ENCODE data around the gene WNT3A. TPM values are rescaled to one million over a fixed set of nuclear protein-coding genes. Genes with fewer than 3 reads are reported as not detected.

The WNT3A gene
- polyA plus RNA-seq, 1 experiment: not detected

DNA sequence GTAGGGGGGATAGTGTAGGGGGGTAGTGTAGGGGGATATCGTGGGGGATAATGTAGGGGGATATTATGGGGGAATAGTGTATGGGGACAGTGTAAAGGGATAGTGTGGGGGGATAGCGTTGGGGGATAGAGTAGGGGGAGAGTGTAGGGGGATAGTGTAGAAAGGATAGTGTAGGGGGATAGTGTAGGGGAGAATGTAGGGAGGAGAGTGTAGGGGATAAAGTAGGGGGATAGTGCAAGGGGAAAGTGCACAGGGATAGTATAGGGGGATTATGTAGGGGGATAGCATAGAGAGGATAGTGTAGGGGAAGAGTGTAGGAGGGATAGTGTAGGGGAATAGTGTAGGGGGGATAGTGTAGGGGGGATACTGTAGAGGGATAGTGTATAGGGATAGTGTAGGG, 63.4 kb downstream of the WNT3A start:
- peaks cover 31% of the 10 kb centered on the region for H3K27me3 ChIP-seq (ENCODE audit: control insufficient read depth, insufficient read depth, low read length)
- ChIA-PET POLR2A (no interaction called here), CTCF (no interaction called here)
- H3K27ac ChIP-seq (ENCODE audit: low read depth, low read length): no peak overlapping the region
- no peak overlapping the region for H3K4me3 ChIP-seq (ENCODE audit: low read depth, low read length)
- TF ChIP-seq, protein P1, sequence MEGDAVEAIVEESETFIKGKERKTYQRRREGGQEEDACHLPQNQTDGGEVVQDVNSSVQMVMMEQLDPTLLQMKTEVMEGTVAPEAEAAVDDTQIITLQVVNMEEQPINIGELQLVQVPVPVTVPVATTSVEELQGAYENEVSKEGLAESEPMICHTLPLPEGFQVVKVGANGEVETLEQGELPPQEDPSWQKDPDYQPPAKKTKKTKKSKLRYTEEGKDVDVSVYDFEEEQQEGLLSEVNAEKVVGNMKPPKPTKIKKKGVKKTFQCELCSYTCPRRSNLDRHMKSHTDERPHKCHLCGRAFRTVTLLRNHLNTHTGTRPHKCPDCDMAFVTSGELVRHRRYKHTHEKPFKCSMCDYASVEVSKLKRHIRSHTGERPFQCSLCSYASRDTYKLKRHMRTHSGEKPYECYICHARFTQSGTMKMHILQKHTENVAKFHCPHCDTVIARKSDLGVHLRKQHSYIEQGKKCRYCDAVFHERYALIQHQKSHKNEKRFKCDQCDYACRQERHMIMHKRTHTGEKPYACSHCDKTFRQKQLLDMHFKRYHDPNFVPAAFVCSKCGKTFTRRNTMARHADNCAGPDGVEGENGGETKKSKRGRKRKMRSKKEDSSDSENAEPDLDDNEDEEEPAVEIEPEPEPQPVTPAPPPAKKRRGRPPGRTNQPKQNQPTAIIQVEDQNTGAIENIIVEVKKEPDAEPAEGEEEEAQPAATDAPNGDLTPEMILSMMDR (IDR thresholded peaks at IDR 0.05; ENCODE audit: low read depth, low read length): no peak
- no peak for DNase-seq (ENCODE audit: low read depth, low spot score)
- no peaks in the 10 kb centered on the region for H3K9me3 ChIP-seq (ENCODE audit: control insufficient read depth, insufficient read depth, low read length)

DNA sequence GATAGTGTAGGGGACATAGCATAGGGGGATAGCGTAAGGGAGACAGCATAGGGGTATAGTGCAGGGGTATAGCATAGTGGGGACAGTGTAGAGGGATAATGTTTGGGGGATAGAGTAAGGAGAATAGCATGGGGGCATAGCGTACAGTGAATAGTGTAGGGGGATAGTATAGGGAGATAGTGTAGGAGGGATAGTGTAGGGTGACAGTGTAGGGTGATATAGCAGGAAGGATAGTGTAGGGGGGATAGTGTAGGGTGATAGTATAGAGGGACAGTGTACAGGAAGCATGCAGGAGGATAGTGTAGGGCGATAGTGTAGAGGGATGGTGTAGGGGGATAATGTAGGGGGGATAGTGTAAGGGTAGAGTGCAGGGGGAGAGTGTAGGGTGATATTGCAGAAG, 64.1 kb downstream of the WNT3A start:
- DNase-seq (ENCODE audit: low read depth, low spot score): no peak
- no peak overlapping the region for H3K4me3 ChIP-seq (ENCODE audit: low read depth, low read length)
- H3K9me3 ChIP-seq (ENCODE audit: control insufficient read depth, insufficient read depth, low read length): no peaks in the 10 kb centered on the region
- H3K27me3 ChIP-seq (ENCODE audit: control insufficient read depth, insufficient read depth, low read length): peaks cover 28% of the 10 kb centered on the region
- no peak overlapping the region for H3K27ac ChIP-seq (ENCODE audit: low read depth, low read length)
- TF ChIP-seq, protein P1 (IDR thresholded peaks at IDR 0.05; ENCODE audit: low read depth, low read length): no peak
- ChIA-PET POLR2A (no interaction called here), CTCF (no interaction called here)

- no peak overlapping the region for H3K4me3 ChIP-seq (ENCODE audit: low read depth, low read length)
- CTCF ChIA-PET: no interaction called here
- no peak overlapping the region for H3K27ac ChIP-seq (ENCODE audit: low read depth, low read length)
- no peaks in the 10 kb centered on the region; the same call in 1 of the 2 replicates for H3K9me3 ChIP-seq (ENCODE audit: control insufficient read depth, insufficient read depth, low read length)
- H3K27me3 ChIP-seq (ENCODE audit: control insufficient read depth, insufficient read depth, low read length): peaks cover 20% of the 10 kb centered on the region
- POLR2A ChIA-PET: no interaction called here
- TF ChIP-seq, protein P1 (IDR thresholded peaks at IDR 0.05; ENCODE audit: low read depth, low read length): no peak
- no peak for DNase-seq (ENCODE audit: low read depth, low spot score)
Observed at GRCh38 chr1:228071839-228072657, 65.2 kb downstream of the WNT3A start.

GRCh38 chr1:228072658-228073043, 65.9 kb downstream of the WNT3A start:
- DNase-seq (ENCODE audit: low read depth, low spot score): no peak
- ChIA-PET POLR2A (no interaction called here), CTCF (no interaction called here)
- Histone ChIP-seq H3K9me3 (ENCODE audit: control insufficient read depth, insufficient read depth, low read length) (no peaks in the 10 kb centered on the region; the same call in 1 of the 2 replicates), H3K27me3 (ENCODE audit: control insufficient read depth, insufficient read depth, low read length) (peaks cover 16% of the 10 kb centered on the region), H3K4me3 (ENCODE audit: low read depth, low read length) (no peak overlapping the region), H3K27ac (ENCODE audit: low read depth, low read length) (no peak overlapping the region)
- TF ChIP-seq, protein P1 (IDR thresholded peaks at IDR 0.05; ENCODE audit: low read depth, low read length): no peak

DNA sequence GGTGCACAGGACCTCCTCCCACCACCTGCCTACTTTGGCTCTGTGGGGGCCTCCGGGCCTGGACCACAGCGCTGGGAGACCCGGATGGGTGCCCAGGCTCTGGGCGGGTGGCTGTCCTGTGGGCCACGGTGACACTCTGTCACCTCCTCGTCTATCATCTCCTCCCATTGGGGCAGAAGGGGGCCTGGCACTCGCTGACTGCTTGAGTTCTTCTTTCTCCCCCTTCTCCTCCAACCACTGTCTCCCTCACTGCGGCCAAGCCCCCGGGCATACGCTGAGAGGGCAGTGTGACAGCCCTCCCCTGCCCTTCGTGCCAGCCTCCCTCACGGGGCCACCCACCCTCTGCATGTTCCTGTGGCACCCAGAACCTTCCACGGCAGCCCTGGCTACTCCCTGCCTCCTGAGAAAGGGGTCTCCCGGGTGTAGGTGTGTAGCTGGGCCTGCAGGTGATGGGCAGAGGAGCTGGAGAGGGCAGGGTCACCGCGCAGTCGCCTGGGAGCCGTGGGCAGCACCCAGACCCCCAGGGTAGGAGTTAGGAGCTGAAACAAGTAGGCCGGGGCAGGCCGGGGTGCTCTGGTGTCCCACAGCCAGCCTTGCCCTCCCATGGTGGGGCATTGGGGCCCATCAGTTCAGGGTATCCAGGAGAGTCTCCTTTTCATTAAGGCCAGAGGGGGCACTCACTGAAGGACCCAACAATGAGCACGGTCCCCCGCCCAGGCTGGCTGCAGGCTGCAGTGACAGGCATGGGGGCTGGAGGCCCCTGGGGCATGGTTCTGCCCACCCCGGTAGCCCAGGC, 66.5 kb downstream of the WNT3A start:
- TF ChIP-seq, protein P1 (IDR thresholded peaks at IDR 0.05; ENCODE audit: low read depth, low read length): no peak
- no peak overlapping the region for H3K27ac ChIP-seq (ENCODE audit: low read depth, low read length)
- DNase-seq (ENCODE audit: low read depth, low spot score): no peak
- POLR2A ChIA-PET: no interaction called here
- CTCF ChIA-PET: no interaction called here
- no peaks in the 10 kb centered on the region; the same call in 1 of the 2 replicates for H3K9me3 ChIP-seq (ENCODE audit: control insufficient read depth, insufficient read depth, low read length)
- peaks cover 14% of the 10 kb centered on the region for H3K27me3 ChIP-seq (ENCODE audit: control insufficient read depth, insufficient read depth, low read length)
- H3K4me3 ChIP-seq (ENCODE audit: low read depth, low read length): no peak overlapping the region

All from AG04450 (cell line).